Thyroid gland (tissue), 4 donors: Measurements from ENCODE around the gene XBP1. TPM values are rescaled to one million over a fixed set of nuclear protein-coding genes. Genes with fewer than 3 reads are reported as not detected.

Experiments used
- DNase-seq, 2 donors: peaks; one replicate each; pipeline ENCODE4 v3.0.0-alpha.2; 2019
- H3K27ac ChIP-seq, 3 donors: fragments of 200-600 bp; sonication (generic); 1 replicate in 2 of 3; 2 replicates in 1 of 3; pipeline ENCODE4 v1.5.1; 2016 to 2019; ENCODE audit warnings: mild to moderate bottlenecking in 1 of 3, moderate library complexity in 1 of 3
- H3K27me3 ChIP-seq: fragments of 200-600 bp; sonication (generic); one replicate; pipeline ENCODE4 v1.5.1; 2019
- H3K36me3 ChIP-seq, 2 donors: fragments of 200-600 bp; sonication (generic); one replicate each; pipeline ENCODE4 v1.5.1; 2016 to 2019
- H3K4me1 ChIP-seq, 2 donors: fragments of 200-600 bp; sonication (generic); one replicate each; pipeline ENCODE4 v1.5.1; 2017 to 2019
- H3K4me3 ChIP-seq, 3 donors: fragments of 200-600 bp; sonication (generic); replicated peaks in 1 of 3; 1 replicate in 2 of 3; 2 replicates in 1 of 3; pipeline ENCODE4 v1.5.1; 2016; ENCODE audit warnings: mild to moderate bottlenecking in 1 of 3
- H3K9me3 ChIP-seq: fragments of 200-600 bp; sonication (generic); one replicate; pipeline ENCODE4 v1.5.1; 2017
- CTCF ChIP-seq, 6 experiments: fragments of 200-600 bp in 3 of 6; fragments of 450-650 bp in 3 of 6; sonication (generic) in 3 of 6; IDR thresholded peaks; one replicate each; pipeline ENCODE4 v1.5.1; 2016 to 2019; ENCODE audit warnings: antibody characterized with exemption in 6 of 6, mild to moderate bottlenecking in 2 of 6, inconsistent platforms in 1 of 6, moderate library complexity in 1 of 6
- POLR2A ChIP-seq, 2 donors: fragments of 450-650 bp; IDR thresholded peaks; one replicate each; pipeline ENCODE4 v1.6.1; 2017; ENCODE audit warnings: antibody characterized with exemption in 2 of 2, mild to moderate bottlenecking in 2 of 2, moderate library complexity in 1 of 2
- WGBS, 2 donors: methylation state at CpG; one replicate each; pipeline ENCODE4 v1.1.5; 2017; 5-methylcytosine and 5-hydroxymethylcytosine counted together
- intact Hi-C: fragments of 100-400 bp; cut with DNase I; formaldehyde crosslinking; loops from one replicate; pipeline ENCODE4 v1.15.1; 2023
- total RNA-seq, 4 donors: library from RNA; depleted of rRNA; stranded (reverse); fragments of >200 nt; gene quantifications; one replicate each; pipeline ENCODE4 v1.2.3, GENCODE V29; 2016

XBP1 gene
- total RNA-seq, 4 donors from 2014 or later: 301 to 513 (median 421) TPM

GRCh38 chr22:28779833-28780232, 20.5 kb downstream of the XBP1 start:
- Histone ChIP-seq H3K4me3 (no peak overlapping the region), H3K4me1 (peaks cover 28 to 51% of the 10 kb centered on the region in 2 donors), H3K27me3 (no peaks in the 10 kb centered on the region), H3K9me3 (no peaks in the 10 kb centered on the region), H3K36me3 (peaks cover 5 to 10% of the 10 kb centered on the region in 2 donors), H3K27ac (peak overlapping the region; percentile 21 to 43 (median 33))
- TF ChIP-seq POLR2A (IDR thresholded peaks at IDR 0.05) (no peak), CTCF (IDR thresholded peaks at IDR 0.05) (no peak)
- 67 to 78% methylated on average over 5 of the region's 5 CpGs for WGBS, 2 donors
- DNase-seq: no peak
- intact Hi-C loops: no loop called here

GRCh38 chr22:28774378-28774777, 26.0 kb downstream of the XBP1 start:
- peaks cover 0 to 3% of the 10 kb centered on the region in 2 donors for H3K36me3 ChIP-seq
- H3K9me3 ChIP-seq: no peaks in the 10 kb centered on the region
- H3K4me3 ChIP-seq: no peak overlapping the region
- H3K27me3 ChIP-seq: no peaks in the 10 kb centered on the region
- 89 to 91% methylated on average over 1 of the region's 1 CpG for WGBS, 2 donors
- TF ChIP-seq CTCF (IDR thresholded peaks at IDR 0.05) (no peak), POLR2A (IDR thresholded peaks at IDR 0.05) (no peak)
- intact Hi-C loops: no loop called here
- no peak overlapping the region for H3K27ac ChIP-seq
- DNase-seq: no peak
- H3K4me1 ChIP-seq: peaks cover 8 to 22% of the 10 kb centered on the region in 2 donors

DNA sequence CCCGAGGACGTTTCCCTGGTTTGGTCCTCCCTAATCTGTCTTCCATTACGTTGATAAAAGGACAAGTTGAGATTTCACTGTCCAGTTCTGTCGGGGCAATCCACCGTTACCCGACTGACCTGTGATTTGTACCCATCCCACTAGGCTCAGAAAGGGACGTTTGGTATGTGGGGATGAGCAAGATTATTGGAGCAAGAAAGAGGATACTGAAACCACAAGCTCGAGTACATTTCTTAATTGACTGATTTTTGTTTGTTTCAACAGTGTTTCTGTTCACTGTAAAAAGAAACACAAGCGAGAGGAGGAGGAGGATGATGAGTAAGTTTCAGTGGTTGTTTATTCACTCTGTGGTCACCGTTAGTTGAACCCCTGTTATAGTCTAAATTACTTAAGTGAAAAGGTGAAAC, 26.9 kb downstream of the XBP1 start:
- no peaks in the 10 kb centered on the region for H3K27me3 ChIP-seq
- 1% methylated on average over 10 of the region's 10 CpGs for WGBS, 2 donors
- intact Hi-C loops: no loop called here

GRCh38 chr22:28772633-28773460, 27.5 kb downstream of the XBP1 start, which contains the start of gene CCDC117:
TSS of gene CCDC117 (plus strand) at chr22:28772695. CDS start at chr22:28772850, 155 bp downstream.
- WGBS, 2 donors: 0 to 1% methylated on average over 18 to 23 of the region's 92 CpGs
- intact Hi-C loops: no loop called here
- Histone ChIP-seq H3K27ac (peak within 1 kb of the TSS; percentile 96 to 100 (median 99)), H3K4me3 (peak within 1 kb of the TSS; percentile 41 to 84 (median 60)), H3K9me3 (no peaks in the 10 kb centered on the region), H3K4me1 (peaks cover 5 to 13% of the 10 kb centered on the region in 2 donors), H3K36me3 (peaks cover 0 to 2% of the 10 kb centered on the region in 2 donors), H3K27me3 (no peaks in the 10 kb centered on the region)
- DNase-seq: peak; percentile 95 to 96
- TF ChIP-seq CTCF (IDR thresholded peaks at IDR 0.05): peak in 3 of 6 experiments; percentile 41 to 52 (median 43)
- TF ChIP-seq POLR2A (IDR thresholded peaks at IDR 0.05): peak; percentile 68 to 96

More for the DNA sequence above, 26.9 kb downstream of the XBP1 start:
- Histone ChIP-seq H3K4me3 (peak overlapping the region; percentile 41 to 84 (median 60)), H3K4me1 (peaks cover 5 to 13% of the 10 kb centered on the region in 2 donors), H3K9me3 (no peaks in the 10 kb centered on the region), H3K27ac (peak overlapping the region; percentile 61 to 100 (median 99)), H3K36me3 (peaks cover 0 to 3% of the 10 kb centered on the region in 2 donors)
- DNase-seq: no peak
- no peak for TF ChIP-seq CTCF (IDR thresholded peaks at IDR 0.05)
- no peak for TF ChIP-seq POLR2A (IDR thresholded peaks at IDR 0.05)
